GM04504 (cell line): Measurements from ENCODE around the gene LCN10.

ENCODE experiments used
- DNase-seq: peaks from one replicate; pipeline ENCODE4 v3.0.0-alpha.2; 2012; ENCODE audit warnings: low read depth

The LCN10 gene

GRCh38 chr9:136700304-136700703 is 42.4 kb downstream of the LCN10 start:
- DNase-seq, result no peak

GRCh38 chr9:136698635-136699246 is 44.0 kb downstream of the LCN10 start:
- DNase-seq, result no peak

- DNase-seq, result no peak
Measured at GRCh38 chr9:136697821-136698526, 44.8 kb downstream of the LCN10 start.

GRCh38 chr9:136697146-136697820 is 45.5 kb downstream of the LCN10 start:
- DNase-seq, result no peak

- DNase-seq, result no peak
Measured at GRCh38 chr9:136696502-136696901, 46.2 kb downstream of the LCN10 start.

- DNase-seq, result no peak
Measured at GRCh38 chr9:136695955-136696354, 46.8 kb downstream of the LCN10 start.

GRCh38 chr9:136695435-136695895 is 47.3 kb downstream of the LCN10 start:
- no peak for DNase-seq

GRCh38 chr9:136694872-136695247 is 47.9 kb downstream of the LCN10 start:
- DNase-seq, result no peak

GRCh38 chr9:136694163-136694871 is 48.4 kb downstream of the LCN10 start:
- DNase-seq, result no peak

GRCh38 chr9:136693490-136694162 is 49.1 kb downstream of the LCN10 start:
- no peak for DNase-seq

- DNase-seq, result no peak
Measured at GRCh38 chr9:136693135-136693489, 49.6 kb downstream of the LCN10 start.

- DNase-seq, result no peak
Measured at GRCh38 chr9:136692185-136693134, 50.3 kb downstream of the LCN10 start.

- no peak for DNase-seq
Measured at GRCh38 chr9:136691316-136692184, 51.2 kb downstream of the LCN10 start.

GRCh38 chr9:136690806-136691261 is 51.9 kb downstream of the LCN10 start:
- DNase-seq, result no peak

- no peak for DNase-seq
Measured at GRCh38 chr9:136690104-136690805, 52.5 kb downstream of the LCN10 start.

- no peak for DNase-seq
Measured at GRCh38 chr9:136689108-136689460, 53.7 kb downstream of the LCN10 start.

GRCh38 chr9:136688274-136689107 is 54.2 kb downstream of the LCN10 start:
- no peak for DNase-seq
